ENCODE measurements around the gene FTH1.
"Not testable (repeated sequence)": the region's sequence is repeated elsewhere in the genome, so short reads cannot be mapped to it uniquely, and the experiment has no call there.

Gene FTH1

DNA sequence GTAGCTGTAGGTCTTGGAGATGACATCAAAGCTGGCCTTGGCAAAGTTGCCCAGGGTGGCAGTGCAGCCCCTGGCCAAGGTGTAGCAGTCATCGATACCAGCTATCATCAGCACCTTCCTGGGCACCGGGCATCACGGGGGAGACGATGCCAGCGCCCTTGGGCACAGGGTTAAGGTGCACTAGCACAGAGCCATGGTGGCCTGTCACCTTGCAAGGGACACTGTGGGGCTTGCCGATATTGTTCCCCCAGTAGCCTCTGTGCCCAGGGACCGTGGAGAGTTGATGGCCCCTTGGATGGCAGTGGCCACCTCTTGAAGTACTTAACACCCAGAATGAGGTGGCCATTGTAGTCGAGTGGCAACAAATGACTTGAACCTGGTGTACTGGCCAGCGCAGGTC, 44.4 kb upstream of the FTH1 start:
- TF ChIP-seq, protein P1, sequence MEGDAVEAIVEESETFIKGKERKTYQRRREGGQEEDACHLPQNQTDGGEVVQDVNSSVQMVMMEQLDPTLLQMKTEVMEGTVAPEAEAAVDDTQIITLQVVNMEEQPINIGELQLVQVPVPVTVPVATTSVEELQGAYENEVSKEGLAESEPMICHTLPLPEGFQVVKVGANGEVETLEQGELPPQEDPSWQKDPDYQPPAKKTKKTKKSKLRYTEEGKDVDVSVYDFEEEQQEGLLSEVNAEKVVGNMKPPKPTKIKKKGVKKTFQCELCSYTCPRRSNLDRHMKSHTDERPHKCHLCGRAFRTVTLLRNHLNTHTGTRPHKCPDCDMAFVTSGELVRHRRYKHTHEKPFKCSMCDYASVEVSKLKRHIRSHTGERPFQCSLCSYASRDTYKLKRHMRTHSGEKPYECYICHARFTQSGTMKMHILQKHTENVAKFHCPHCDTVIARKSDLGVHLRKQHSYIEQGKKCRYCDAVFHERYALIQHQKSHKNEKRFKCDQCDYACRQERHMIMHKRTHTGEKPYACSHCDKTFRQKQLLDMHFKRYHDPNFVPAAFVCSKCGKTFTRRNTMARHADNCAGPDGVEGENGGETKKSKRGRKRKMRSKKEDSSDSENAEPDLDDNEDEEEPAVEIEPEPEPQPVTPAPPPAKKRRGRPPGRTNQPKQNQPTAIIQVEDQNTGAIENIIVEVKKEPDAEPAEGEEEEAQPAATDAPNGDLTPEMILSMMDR (IDR thresholded peaks at IDR 0.05; ENCODE audit: low read depth, low read length) = no peak
- DNase-seq = no peak
- Histone ChIP-seq H3K27me3 (ENCODE audit: insufficient read depth, low read depth, severe bottlenecking) (no peaks in the 10 kb centered on the region), H3K4me3 (ENCODE audit: low read depth, low read length) (no peak overlapping the region), H3K36me3 (no peaks in the 10 kb centered on the region), H3K27ac (no peak overlapping the region), H3K9me3 (ENCODE audit: severe bottlenecking) (no peaks in the 10 kb centered on the region)

DNA sequence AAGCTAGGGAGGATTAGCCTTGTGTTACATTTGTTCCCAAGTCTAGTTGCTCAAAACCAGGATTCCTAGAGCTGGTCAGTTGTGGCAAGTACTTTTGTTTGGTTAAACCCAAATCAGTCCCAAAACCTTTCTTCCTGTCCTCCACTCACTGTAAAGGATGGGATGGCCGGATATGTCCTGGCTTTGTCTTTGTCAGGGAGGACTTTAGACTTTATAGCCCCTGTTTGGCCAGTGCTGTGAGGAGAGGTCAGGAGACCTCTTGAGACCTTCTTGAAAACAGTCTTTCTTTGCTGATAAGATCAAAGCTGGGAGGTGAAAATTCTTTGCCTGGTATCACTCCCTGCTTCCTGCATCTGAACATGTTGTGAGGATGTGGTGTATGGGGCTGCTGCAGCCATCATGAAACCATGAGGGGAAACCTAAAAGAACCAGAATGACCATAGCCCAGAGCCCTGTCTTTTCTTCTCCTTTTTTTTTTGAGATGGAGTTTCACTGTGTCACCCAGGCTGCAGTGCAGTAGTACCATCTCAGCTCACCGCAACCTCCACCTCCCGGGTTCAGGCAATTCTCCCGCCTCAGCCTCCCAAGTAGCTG, 43.6 kb upstream of the FTH1 start:
- no peaks in the 10 kb centered on the region for H3K36me3 ChIP-seq
- TF ChIP-seq, protein P1 (IDR thresholded peaks at IDR 0.05; ENCODE audit: low read depth, low read length) = no peak
- DNase-seq = no peak
- H3K4me3 ChIP-seq (ENCODE audit: low read depth, low read length) = no peak overlapping the region
- no peaks in the 10 kb centered on the region for H3K27me3 ChIP-seq (ENCODE audit: insufficient read depth, low read depth, severe bottlenecking)
- H3K27ac ChIP-seq = no peak overlapping the region
- H3K9me3 ChIP-seq (ENCODE audit: severe bottlenecking) = no peaks in the 10 kb centered on the region

DNA sequence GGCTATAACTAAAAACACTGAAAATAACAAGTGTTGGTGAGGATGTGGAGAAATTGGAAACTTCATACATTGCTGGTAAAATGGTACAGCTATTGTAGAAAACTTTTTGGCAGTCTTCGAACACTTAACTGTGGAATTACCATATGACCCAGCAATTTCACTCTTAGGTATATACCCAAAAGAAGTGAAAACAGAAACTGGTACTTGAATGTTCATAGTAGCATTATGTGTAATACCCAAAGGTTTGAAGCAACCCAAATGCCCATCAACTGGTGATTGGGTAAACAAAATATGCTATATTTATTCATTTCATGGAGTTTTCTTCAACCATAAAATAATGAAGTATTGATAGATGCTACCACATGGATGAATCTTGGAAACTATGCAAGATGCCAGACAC, 40.8 kb upstream of the FTH1 start:
- no peaks in the 10 kb centered on the region for H3K36me3 ChIP-seq
- no peak for DNase-seq
- no peaks in the 10 kb centered on the region for H3K27me3 ChIP-seq (ENCODE audit: insufficient read depth, low read depth, severe bottlenecking)
- TF ChIP-seq, protein P1 (IDR thresholded peaks at IDR 0.05; ENCODE audit: low read depth, low read length) = no peak
- H3K27ac ChIP-seq = no peak overlapping the region
- no peak overlapping the region for H3K4me3 ChIP-seq (ENCODE audit: low read depth, low read length)
- H3K9me3 ChIP-seq (ENCODE audit: severe bottlenecking) = no peaks in the 10 kb centered on the region

DNA sequence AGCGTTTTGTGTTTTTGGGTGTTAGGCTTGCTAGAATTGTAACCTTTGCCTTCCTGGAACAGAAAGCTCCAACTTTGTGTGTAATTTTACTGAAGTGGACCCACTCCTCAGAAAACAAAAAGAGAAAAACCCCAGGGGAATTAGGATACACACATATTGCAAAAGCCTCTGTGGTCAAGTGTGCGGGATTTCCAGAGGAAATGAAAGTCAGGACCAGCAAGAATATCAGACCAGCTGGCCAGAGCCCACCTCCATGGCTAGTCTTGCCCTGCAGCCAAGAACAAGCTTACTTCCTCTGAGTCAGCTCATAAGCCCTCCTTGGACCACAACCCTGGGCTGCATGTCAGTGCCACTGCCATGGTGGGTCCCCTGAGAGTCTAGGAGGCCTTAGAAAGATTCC, 37.0 kb upstream of the FTH1 start:
- TF ChIP-seq, protein P1 (IDR thresholded peaks at IDR 0.05; ENCODE audit: low read depth, low read length) = no peak
- Histone ChIP-seq H3K4me3 (ENCODE audit: low read depth, low read length) (no peak overlapping the region), H3K9me3 (ENCODE audit: severe bottlenecking) (peaks cover under 1% of the 10 kb centered on the region), H3K27ac (no peak overlapping the region), H3K36me3 (no peaks in the 10 kb centered on the region), H3K27me3 (ENCODE audit: insufficient read depth, low read depth, severe bottlenecking) (no peaks in the 10 kb centered on the region)
- no peak for DNase-seq

DNA sequence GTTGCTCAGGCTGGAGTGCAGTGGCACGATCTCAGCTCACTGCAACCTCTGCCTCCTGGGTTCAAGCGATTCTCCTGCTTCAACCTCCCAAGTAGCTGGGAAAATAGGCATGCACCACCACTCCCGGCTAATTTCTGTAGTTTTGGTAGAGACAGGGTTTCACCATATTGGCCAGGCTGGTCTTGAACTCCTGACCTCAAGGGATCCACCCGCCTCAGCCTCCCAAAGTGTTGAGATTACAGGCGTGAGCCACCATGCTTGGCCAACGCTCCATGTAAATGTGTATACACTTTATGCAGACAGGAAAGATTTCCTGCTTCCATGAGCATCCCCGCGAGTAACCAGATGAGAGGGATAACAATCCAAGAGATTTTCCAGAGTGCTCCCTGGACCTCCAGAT, 34.8 kb upstream of the FTH1 start:
- not testable (repeated sequence) for H3K27me3 ChIP-seq (ENCODE audit: insufficient read depth, low read depth, severe bottlenecking); H3K36me3 ChIP-seq; H3K4me3 ChIP-seq (ENCODE audit: low read depth, low read length); H3K27ac ChIP-seq; DNase-seq; H3K9me3 ChIP-seq (ENCODE audit: severe bottlenecking)

DNA sequence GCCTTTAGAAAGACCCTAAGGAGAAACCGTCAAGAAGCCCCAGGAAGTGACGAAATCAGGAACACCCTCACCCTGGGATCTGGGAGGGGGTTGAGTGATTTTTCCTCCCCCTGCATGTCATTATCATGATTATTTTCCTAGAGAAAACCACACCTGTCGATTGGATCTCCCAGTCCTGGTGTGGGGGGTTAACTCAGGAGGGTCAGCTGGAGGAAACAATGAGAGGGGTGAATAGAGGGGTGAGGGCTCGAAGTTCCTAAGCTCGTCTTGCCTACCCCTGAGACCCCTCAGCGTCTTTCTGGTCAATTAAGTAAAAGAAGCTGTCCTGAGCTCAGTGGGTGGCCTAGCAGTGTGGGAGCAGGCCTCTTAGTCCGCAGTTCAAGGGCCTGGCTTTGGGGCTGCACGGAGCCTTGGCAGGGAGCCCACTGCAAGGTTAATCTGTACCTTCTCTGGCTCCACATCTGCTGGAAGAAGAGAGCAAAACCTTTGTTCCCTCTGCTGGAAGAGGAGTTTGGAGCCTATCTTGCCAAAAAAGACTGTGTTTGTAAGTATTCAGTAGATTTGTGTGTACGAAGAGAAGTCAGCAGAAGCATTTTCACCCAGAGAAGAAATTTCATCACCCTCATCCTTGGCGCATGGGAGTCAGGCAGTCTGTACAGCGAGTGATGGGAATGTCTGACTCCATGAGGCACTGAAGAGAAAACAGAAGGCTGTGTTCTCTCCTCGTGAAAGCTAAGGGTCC, 34.2 kb upstream of the FTH1 start:
- TF ChIP-seq, protein P1 (IDR thresholded peaks at IDR 0.05; ENCODE audit: low read depth, low read length) = no peak
- H3K27me3 ChIP-seq (ENCODE audit: insufficient read depth, low read depth, severe bottlenecking) = no peaks in the 10 kb centered on the region
- no peaks in the 10 kb centered on the region for H3K36me3 ChIP-seq
- H3K27ac ChIP-seq = no peak overlapping the region
- H3K9me3 ChIP-seq (ENCODE audit: severe bottlenecking) = peaks cover 10% of the 10 kb centered on the region
- H3K4me3 ChIP-seq (ENCODE audit: low read depth, low read length) = no peak overlapping the region
- no peak for DNase-seq
